Fibroblast of lung (primary cell): ENCODE results near the gene TMED9. TPM values are rescaled to one million over a fixed set of nuclear protein-coding genes. Genes with fewer than 3 reads are reported as not detected.

Experiments used
- DNase-seq, 2 donors: peaks; one replicate each; pipeline versions ENCODE4 v3.0.0 to v3.0.0-alpha.2; 2010; ENCODE audit warnings: low read depth in 2 of 2
- H2AFZ ChIP-seq: 2 replicates; pipeline ENCODE4 v1.5.1; 2012; ENCODE audit warnings: low read length, control low read depth, inconsistent platforms
- H3K27ac ChIP-seq: 2 replicates; pipeline ENCODE4 v1.5.1; 2011; ENCODE audit warnings: low read length, control low read depth; ENCODE audit not compliant: insufficient read depth
- H3K27me3 ChIP-seq: 2 replicates; pipeline ENCODE4 v1.5.1; 2011; ENCODE audit warnings: mild to moderate bottlenecking, low read length; ENCODE audit not compliant: control insufficient read depth, insufficient read depth
- H3K36me3 ChIP-seq: 2 replicates; pipeline ENCODE4 v1.5.1; 2011; ENCODE audit warnings: low read length; ENCODE audit not compliant: control insufficient read depth, insufficient read depth
- H3K4me1 ChIP-seq: 2 replicates; pipeline ENCODE4 v1.5.1; 2011; ENCODE audit warnings: low read length; ENCODE audit not compliant: control insufficient read depth, insufficient read depth; ENCODE audit errors: extremely low read depth
- H3K4me2 ChIP-seq: 2 replicates; pipeline ENCODE4 v1.5.1; 2011; ENCODE audit warnings: low read length, control low read depth; ENCODE audit not compliant: insufficient read depth; ENCODE audit errors: extremely low read depth
- H3K4me3 ChIP-seq, 4 experiments: fragments of 200-600 bp in 1 of 4; sonication (generic) in 1 of 4; replicated peaks in 1 of 4; 2 replicates each; pipeline ENCODE4 v1.5.1; 2011 to 2016; ENCODE audit warnings: low read length in 4 of 4, low read depth in 3 of 4, mild to moderate bottlenecking in 3 of 4, control low read depth in 2 of 4, inconsistent platforms in 1 of 4, mixed read lengths in 1 of 4; ENCODE audit not compliant: insufficient read depth in 1 of 4; ENCODE audit errors: control extremely low read depth in 1 of 4
- H3K79me2 ChIP-seq: 2 replicates; pipeline ENCODE4 v1.5.1; 2012; ENCODE audit warnings: mild to moderate bottlenecking, low read length, inconsistent platforms; ENCODE audit not compliant: control insufficient read depth, insufficient read depth
- H3K9ac ChIP-seq: 2 replicates; pipeline ENCODE4 v1.5.1; 2011; ENCODE audit warnings: mild to moderate bottlenecking, low read length, control low read depth; ENCODE audit not compliant: insufficient read depth
- H3K9me3 ChIP-seq: 2 replicates; pipeline ENCODE4 v1.5.1; 2012; ENCODE audit warnings: low read depth, low read length; ENCODE audit not compliant: control insufficient read depth, insufficient read depth
- H4K20me1 ChIP-seq: 2 replicates; pipeline ENCODE4 v1.5.1; 2011; ENCODE audit warnings: low read length; ENCODE audit not compliant: control insufficient read depth, insufficient read depth; ENCODE audit errors: extremely low read depth
- EZH2 ChIP-seq: IDR thresholded peaks from 2 replicates; pipeline ENCODE4 v1.5.1; 2012; ENCODE audit warnings: low read length, control low read depth, mild to moderate bottlenecking; ENCODE audit errors: missing control alignments
- polyA plus RNA-seq, 2 donors: library from polyadenylated mRNA; depleted of rRNA in 1 of 2; stranded (reverse) in 1 of 2; unstranded in 1 of 2; fragments of >200 nt; gene quantifications; 2 replicates each; pipeline ENCODE4 v1.2.1, GENCODE V29; 2011 to 2012; ENCODE audit warnings: missing spikeins in 1 of 2
- total RNA-seq: library from RNA; depleted of rRNA; stranded (reverse); fragments of >200 nt; gene quantifications from 2 replicates; pipeline ENCODE4 v1.2.1, GENCODE V29; 2014
- TF ChIP-seq, protein P1 (sequence below), 2 donors: IDR thresholded peaks in 1 of 2; conservative IDR thresholded peaks in 1 of 2; 1 replicate in 1 of 2; 2 replicates in 1 of 2; pipeline ENCODE4 v1.5.1; 2011 to 2012; ENCODE audit warnings: low read length in 2 of 2, control low read depth in 1 of 2, inconsistent platforms in 1 of 2, low read depth in 1 of 2, mild to moderate bottlenecking in 1 of 2

TMED9 gene
- total and polyA plus RNA-seq, 2 donors (not counting 1 experiment from before 2014, with no cell fraction given) = 139 to 355 TPM

DNA sequence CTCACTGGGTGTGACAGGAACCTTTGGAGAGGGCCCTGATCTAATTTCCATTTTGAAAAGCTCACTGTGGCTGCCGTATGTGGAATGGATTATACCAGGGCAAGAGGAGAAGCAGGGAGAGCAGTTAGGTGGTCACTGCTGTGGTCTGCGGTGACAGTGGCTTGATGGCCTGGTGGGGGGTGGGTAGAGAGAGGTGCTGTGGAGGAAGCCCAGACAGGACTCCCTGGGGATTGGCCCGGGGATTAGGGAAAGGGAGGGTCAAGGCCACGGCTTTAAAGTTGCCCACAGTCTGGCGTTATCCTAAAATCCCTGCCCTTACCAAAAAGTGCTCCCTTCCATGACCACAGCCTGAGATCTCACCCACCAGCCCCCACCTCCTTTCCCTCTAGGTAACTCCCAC lies 12.7 kb downstream of the TMED9 start:
- peaks cover 2% of the 10 kb centered on the region for H3K79me2 ChIP-seq
- no peaks in the 10 kb centered on the region for H3K4me1 ChIP-seq
- peaks cover 8% of the 10 kb centered on the region for H3K36me3 ChIP-seq
- DNase-seq = no peak
- no peaks in the 10 kb centered on the region for H3K9me3 ChIP-seq
- TF ChIP-seq, protein P1, sequence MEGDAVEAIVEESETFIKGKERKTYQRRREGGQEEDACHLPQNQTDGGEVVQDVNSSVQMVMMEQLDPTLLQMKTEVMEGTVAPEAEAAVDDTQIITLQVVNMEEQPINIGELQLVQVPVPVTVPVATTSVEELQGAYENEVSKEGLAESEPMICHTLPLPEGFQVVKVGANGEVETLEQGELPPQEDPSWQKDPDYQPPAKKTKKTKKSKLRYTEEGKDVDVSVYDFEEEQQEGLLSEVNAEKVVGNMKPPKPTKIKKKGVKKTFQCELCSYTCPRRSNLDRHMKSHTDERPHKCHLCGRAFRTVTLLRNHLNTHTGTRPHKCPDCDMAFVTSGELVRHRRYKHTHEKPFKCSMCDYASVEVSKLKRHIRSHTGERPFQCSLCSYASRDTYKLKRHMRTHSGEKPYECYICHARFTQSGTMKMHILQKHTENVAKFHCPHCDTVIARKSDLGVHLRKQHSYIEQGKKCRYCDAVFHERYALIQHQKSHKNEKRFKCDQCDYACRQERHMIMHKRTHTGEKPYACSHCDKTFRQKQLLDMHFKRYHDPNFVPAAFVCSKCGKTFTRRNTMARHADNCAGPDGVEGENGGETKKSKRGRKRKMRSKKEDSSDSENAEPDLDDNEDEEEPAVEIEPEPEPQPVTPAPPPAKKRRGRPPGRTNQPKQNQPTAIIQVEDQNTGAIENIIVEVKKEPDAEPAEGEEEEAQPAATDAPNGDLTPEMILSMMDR (conservative IDR thresholded peaks at IDR 0.05 in 1 of 2, IDR thresholded peaks at IDR 0.05 in 1 of 2; ENCODE audit: low read depth in 1 of 2, low read length in 2 of 2) = no peak
- no peak for TF ChIP-seq EZH2
- no peak overlapping the region for H3K27ac ChIP-seq
- H3K9ac ChIP-seq = no peak overlapping the region
- no peaks in the 10 kb centered on the region for H4K20me1 ChIP-seq
- no peak overlapping the region for H3K4me3 ChIP-seq
- H3K4me2 ChIP-seq = no peak overlapping the region
- H2AFZ ChIP-seq = no peak overlapping the region
- no peaks in the 10 kb centered on the region for H3K27me3 ChIP-seq

DNA sequence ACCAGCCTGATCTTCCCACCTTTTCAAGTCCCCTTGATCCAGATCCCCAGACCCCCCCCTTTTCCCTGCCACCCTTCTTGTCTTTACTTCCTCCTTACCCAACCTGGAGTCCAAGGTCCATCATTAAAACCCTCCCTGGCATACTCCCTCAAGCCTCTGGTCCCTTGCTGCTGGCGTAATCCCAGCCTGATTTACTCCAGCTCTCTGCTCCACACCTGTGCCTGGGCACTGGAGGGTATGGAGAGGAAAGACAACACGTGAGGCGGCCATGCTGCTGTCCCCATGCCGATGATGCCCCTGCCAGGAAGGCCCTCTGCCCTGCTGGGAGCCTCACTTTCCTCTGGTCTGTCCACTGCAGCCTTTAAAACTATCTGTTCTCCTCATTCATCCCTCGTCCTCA lies 13.1 kb downstream of the TMED9 start:
- no peaks in the 10 kb centered on the region for H3K4me1 ChIP-seq
- H3K27me3 ChIP-seq = no peaks in the 10 kb centered on the region
- H4K20me1 ChIP-seq = no peaks in the 10 kb centered on the region
- no peak overlapping the region for H2AFZ ChIP-seq
- peaks cover 2% of the 10 kb centered on the region for H3K79me2 ChIP-seq
- H3K4me3 ChIP-seq = no peak overlapping the region
- H3K4me2 ChIP-seq = no peak overlapping the region
- TF ChIP-seq EZH2 = no peak
- TF ChIP-seq, protein P1 (conservative IDR thresholded peaks at IDR 0.05 in 1 of 2, IDR thresholded peaks at IDR 0.05 in 1 of 2; ENCODE audit: low read depth in 1 of 2, low read length in 2 of 2) = no peak
- H3K9me3 ChIP-seq = no peaks in the 10 kb centered on the region
- H3K36me3 ChIP-seq = peaks cover 9% of the 10 kb centered on the region
- H3K9ac ChIP-seq = no peak overlapping the region
- no peak for DNase-seq
- H3K27ac ChIP-seq = no peak overlapping the region

DNA sequence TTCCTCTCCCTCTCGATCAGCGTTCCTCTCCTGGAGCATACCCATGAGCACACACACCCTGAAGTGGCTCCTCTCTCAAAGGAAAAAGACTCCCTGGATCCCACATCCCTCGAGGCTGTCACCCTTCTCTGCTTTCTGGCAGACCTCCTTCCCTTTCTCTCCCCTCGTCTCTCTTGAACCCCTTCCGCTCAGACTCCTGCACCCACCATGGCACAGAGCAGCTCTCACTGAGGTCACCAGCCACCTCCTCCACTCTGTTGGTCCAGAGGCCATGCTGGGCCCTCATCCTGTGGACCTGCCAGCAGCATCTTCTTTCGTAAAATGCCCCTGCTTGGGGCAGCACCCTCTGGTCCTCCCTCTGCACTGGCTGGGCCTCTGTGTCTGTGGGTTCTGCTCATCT lies 13.7 kb downstream of the TMED9 start:
- Histone ChIP-seq H3K79me2 (peaks cover 2% of the 10 kb centered on the region), H3K27me3 (no peaks in the 10 kb centered on the region), H3K4me1 (no peaks in the 10 kb centered on the region), H3K9me3 (no peaks in the 10 kb centered on the region), H3K4me3 (no peak overlapping the region), H3K27ac (no peak overlapping the region), H3K4me2 (no peak overlapping the region), H3K36me3 (peaks cover 9% of the 10 kb centered on the region), H4K20me1 (no peaks in the 10 kb centered on the region), H2AFZ (no peak overlapping the region), H3K9ac (no peak overlapping the region)
- TF ChIP-seq EZH2 = no peak
- TF ChIP-seq, protein P1 (conservative IDR thresholded peaks at IDR 0.05 in 1 of 2, IDR thresholded peaks at IDR 0.05 in 1 of 2; ENCODE audit: low read depth in 1 of 2, low read length in 2 of 2) = no peak
- no peak for DNase-seq
